Activated effector memory CD4-positive, alpha-beta T cell treated with Interleukin-2 at 50 U/mL for 16 hours (primary cell): ENCODE results near the gene SHMT1.
"Not testable (repeated sequence)": the region's sequence is repeated elsewhere in the genome, so short reads cannot be mapped to it uniquely, and the experiment has no call there.

Source experiments
- DNase-seq: peaks from one replicate; pipeline ENCODE4 v3.0.0-alpha.2; 2020

SHMT1 gene

GRCh38 chr17:18377437-18378204, 14.3 kb upstream of the SHMT1 start, which contains the start of gene EVPLL:
TSS of gene EVPLL (plus strand) at chr17:18377778. CDS start at chr17:18380938, 3,160 bp downstream.
- DNase-seq = no peak

GRCh38 chr17:18374216-18374615, 10.9 kb upstream of the SHMT1 start:
- DNase-seq = no peak

- not testable (repeated sequence) for DNase-seq
Measured at GRCh38 chr17:18373181-18373580, 9.8 kb upstream of the SHMT1 start.

GRCh38 chr17:18371455-18371854, 8.1 kb upstream of the SHMT1 start:
- DNase-seq = no peak

- DNase-seq = no peak
Measured at GRCh38 chr17:18370761-18371160, 7.4 kb upstream of the SHMT1 start.

GRCh38 chr17:18368946-18369345, 5.6 kb upstream of the SHMT1 start:
- no peak for DNase-seq

- DNase-seq = no peak
Measured at GRCh38 chr17:18364166-18364565, 816 bp upstream of the SHMT1 start.

GRCh38 chr17:18362698-18363100, 651 bp downstream of the SHMT1 start:
- no peak for DNase-seq

GRCh38 chr17:18361837-18362697, 1.3 kb downstream of the SHMT1 start:
- DNase-seq = no peak

- no peak for DNase-seq
Measured at GRCh38 chr17:18360518-18360917, 2.8 kb downstream of the SHMT1 start.

GRCh38 chr17:18356624-18357023, 6.7 kb downstream of the SHMT1 start:
- no peak for DNase-seq

GRCh38 chr17:18353541-18353940, 9.8 kb downstream of the SHMT1 start:
- DNase-seq = no peak

- no peak for DNase-seq
Measured at GRCh38 chr17:18344021-18344420, 19.3 kb downstream of the SHMT1 start.

GRCh38 chr17:18339933-18340332, 23.4 kb downstream of the SHMT1 start:
- DNase-seq = no peak

- not testable (repeated sequence) for DNase-seq
Measured at GRCh38 chr17:18338158-18338557, 25.2 kb downstream of the SHMT1 start.

- no peak for DNase-seq
Measured at GRCh38 chr17:18332909-18333489, 30.4 kb downstream of the SHMT1 start.

GRCh38 chr17:18331879-18332278, 31.5 kb downstream of the SHMT1 start:
- no peak for DNase-seq

GRCh38 chr17:18328643-18329204, 34.6 kb downstream of the SHMT1 start:
- no peak for DNase-seq

- no peak for DNase-seq
Measured at GRCh38 chr17:18327556-18327955, 35.8 kb downstream of the SHMT1 start.

GRCh38 chr17:18327093-18327492, 36.3 kb downstream of the SHMT1 start:
- DNase-seq = no peak

- no peak for DNase-seq
Measured at GRCh38 chr17:18326572-18326971, 36.8 kb downstream of the SHMT1 start.

GRCh38 chr17:18326039-18326438, 37.3 kb downstream of the SHMT1 start:
- DNase-seq = no peak
